ENCODE measurements around the gene NRAP.

DNA sequence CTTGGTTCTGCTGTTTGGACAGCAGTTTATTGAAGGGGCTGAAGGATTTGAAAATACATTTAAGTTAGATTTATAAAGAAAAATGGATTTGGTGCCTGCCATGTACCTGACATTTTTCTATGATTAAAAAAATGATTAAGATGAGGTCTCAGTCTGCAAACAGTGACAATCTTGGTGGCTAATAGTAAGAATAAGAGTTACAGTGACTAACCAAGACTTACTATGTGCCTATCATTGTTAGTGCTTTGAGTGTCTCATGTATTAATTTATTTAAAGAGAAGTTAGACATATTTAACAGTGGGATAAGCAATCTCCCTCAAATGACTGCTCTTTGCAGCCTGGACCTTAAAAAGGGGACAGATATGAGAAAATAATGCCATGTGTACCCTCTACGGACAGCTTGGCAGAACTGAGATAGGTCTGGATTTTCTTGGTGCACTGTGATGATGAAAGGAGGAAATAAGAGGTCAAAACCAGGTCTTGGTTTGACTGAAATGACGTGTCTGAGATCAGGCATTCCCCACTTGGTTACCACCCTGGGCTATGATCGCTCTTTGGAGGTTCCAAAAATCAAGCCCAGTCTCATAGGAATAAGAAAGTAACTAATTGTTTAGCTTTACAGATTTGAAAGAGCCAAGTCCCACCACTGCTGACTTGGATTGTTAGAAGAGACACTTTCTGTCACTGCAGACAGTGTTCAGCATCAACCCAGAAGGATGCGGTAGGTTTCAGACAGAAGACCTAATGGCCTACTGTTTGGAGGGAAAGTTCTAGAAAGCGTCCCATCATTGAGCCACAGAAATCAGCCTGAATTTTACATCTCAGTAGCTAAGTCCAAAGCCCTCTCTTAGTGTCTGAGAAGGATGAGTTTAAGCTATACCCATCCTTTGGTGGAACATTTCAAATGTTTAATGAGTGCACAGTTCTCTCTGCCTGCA lies 18.0 kb upstream of the NRAP start:
- no peak for TF ChIP-seq POLR2A (IDR thresholded peaks at IDR 0.05)
- TF ChIP-seq, protein P1, sequence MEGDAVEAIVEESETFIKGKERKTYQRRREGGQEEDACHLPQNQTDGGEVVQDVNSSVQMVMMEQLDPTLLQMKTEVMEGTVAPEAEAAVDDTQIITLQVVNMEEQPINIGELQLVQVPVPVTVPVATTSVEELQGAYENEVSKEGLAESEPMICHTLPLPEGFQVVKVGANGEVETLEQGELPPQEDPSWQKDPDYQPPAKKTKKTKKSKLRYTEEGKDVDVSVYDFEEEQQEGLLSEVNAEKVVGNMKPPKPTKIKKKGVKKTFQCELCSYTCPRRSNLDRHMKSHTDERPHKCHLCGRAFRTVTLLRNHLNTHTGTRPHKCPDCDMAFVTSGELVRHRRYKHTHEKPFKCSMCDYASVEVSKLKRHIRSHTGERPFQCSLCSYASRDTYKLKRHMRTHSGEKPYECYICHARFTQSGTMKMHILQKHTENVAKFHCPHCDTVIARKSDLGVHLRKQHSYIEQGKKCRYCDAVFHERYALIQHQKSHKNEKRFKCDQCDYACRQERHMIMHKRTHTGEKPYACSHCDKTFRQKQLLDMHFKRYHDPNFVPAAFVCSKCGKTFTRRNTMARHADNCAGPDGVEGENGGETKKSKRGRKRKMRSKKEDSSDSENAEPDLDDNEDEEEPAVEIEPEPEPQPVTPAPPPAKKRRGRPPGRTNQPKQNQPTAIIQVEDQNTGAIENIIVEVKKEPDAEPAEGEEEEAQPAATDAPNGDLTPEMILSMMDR (IDR thresholded peaks at IDR 0.05): no peak
